Erythroblast (primary cell): ENCODE results near the gene NEDD4L.

ENCODE experiments used
- GATA1 ChIP-seq: IDR thresholded peaks from 2 replicates; pipeline ENCODE4 v1.6.1; 2011; ENCODE audit warnings: low read depth, mild to moderate bottlenecking, control low read depth, low read length, moderate library complexity
- POLR2A ChIP-seq: IDR thresholded peaks from 2 replicates; pipeline ENCODE4 v1.6.1; 2011; ENCODE audit warnings: mild to moderate bottlenecking, low read length

DNA sequence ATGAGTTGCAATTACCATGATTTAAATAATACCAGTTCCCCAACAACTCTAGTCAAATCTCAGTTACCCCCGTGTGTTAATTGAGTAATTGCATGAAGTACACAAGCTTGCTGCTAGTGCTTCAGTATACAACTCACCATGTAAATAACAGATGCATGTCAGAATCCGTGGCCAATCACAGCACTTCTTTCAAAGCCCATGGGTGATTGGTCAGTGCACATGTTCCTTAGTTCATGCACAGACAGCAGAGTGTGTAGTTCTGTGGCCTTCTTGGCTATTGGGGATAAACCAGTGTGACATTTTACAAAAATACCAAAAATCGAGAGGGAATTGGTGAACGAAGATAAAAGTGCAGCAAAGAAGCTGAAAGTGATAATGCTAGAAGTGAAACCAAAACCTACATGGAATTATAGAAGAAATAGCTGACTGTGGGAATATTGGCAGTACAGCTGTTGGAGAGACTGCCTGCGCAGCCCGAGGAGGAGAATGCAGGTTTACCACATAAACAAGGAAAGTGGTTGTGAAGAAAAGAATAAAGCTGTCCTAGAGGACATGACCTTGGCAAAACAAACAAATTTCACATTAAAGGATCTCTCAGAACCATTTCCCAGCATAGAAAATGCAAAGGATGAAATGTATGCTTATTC, 59.4 kb downstream of the NEDD4L start:
- TF ChIP-seq POLR2A (no peak), GATA1 (no peak)
